ENCODE results near the gene FGF21.

The FGF21 gene

DNA sequence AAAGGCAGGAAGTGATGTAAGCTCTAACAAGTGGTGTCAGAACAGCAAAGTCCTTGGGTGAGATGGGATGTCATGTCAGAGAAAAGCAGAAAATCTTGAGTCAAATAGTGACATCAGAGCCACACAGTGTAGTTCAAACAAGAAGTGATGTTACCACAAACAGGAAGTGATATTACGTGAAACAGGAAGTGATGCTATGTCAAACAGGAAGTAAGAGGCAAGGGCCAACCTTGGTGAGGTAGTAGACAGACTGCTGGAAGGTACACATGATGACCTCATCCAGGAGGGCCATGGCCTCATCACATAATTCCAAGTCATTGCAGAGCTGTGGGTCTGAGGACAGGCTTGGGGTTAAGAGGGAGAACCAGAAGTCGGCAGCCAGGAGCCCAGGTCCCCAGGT is 28.8 kb upstream of the FGF21 start (continued):
- TF ChIP-seq ZNF148 (tag by site-specific recombination; IDR thresholded peaks at IDR 0.05; ENCODE audit: borderline replicate concordance) (no peak), GLI4 (tag by site-specific recombination; IDR thresholded peaks at IDR 0.05) (no peak), ZFP37 (tag by site-specific recombination; IDR thresholded peaks at IDR 0.05) (no peak), ZNF610 (tag by site-specific recombination; IDR thresholded peaks at IDR 0.05; ENCODE audit: borderline replicate concordance) (no peak), ZNF548 (tag by site-specific recombination; IDR thresholded peaks at IDR 0.05) (no peak), ZNF302 (tag by site-specific recombination; IDR thresholded peaks at IDR 0.05; ENCODE audit: low read depth) (no peak), MZF1 (tag by site-specific recombination; IDR thresholded peaks at IDR 0.05; ENCODE audit: borderline replicate concordance) (no peak), ZNF202 (tag by site-specific recombination; IDR thresholded peaks at IDR 0.05; ENCODE audit: borderline replicate concordance) (no peak), ZNF645 (tag by site-specific recombination; IDR thresholded peaks at IDR 0.05) (no peak), ZBTB49 (tag by site-specific recombination; IDR thresholded peaks at IDR 0.05; ENCODE audit: low read depth) (no peak), ZBTB10 (tag by site-specific recombination; IDR thresholded peaks at IDR 0.05) (no peak), ZNF510 (tag by site-specific recombination; IDR thresholded peaks at IDR 0.05; ENCODE audit: insufficient replicate concordance) (no peak), ATF2 (tag by site-specific recombination; IDR thresholded peaks at IDR 0.05; ENCODE audit: low read depth) (peak; percentile 86), PBX3 (CRISPR knock-in tag; IDR thresholded peaks at IDR 0.05) (no peak), TSHZ1 (tag by site-specific recombination; IDR thresholded peaks at IDR 0.05; ENCODE audit: borderline replicate concordance) (no peak), ZNF549 (tag by site-specific recombination; IDR thresholded peaks at IDR 0.05) (no peak), ZEB2 (tag by site-specific recombination; IDR thresholded peaks at IDR 0.05) (no peak), ZNF121 (tag by site-specific recombination; IDR thresholded peaks at IDR 0.05) (no peak), ZSCAN23 (tag by site-specific recombination; IDR thresholded peaks at IDR 0.05) (no peak)
- TF ChIP-seq, protein P1, sequence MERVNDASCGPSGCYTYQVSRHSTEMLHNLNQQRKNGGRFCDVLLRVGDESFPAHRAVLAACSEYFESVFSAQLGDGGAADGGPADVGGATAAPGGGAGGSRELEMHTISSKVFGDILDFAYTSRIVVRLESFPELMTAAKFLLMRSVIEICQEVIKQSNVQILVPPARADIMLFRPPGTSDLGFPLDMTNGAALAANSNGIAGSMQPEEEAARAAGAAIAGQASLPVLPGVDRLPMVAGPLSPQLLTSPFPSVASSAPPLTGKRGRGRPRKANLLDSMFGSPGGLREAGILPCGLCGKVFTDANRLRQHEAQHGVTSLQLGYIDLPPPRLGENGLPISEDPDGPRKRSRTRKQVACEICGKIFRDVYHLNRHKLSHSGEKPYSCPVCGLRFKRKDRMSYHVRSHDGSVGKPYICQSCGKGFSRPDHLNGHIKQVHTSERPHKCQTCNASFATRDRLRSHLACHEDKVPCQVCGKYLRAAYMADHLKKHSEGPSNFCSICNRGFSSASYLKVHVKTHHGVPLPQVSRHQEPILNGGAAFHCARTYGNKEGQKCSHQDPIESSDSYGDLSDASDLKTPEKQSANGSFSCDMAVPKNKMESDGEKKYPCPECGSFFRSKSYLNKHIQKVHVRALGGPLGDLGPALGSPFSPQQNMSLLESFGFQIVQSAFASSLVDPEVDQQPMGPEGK (tag by site-specific recombination; IDR thresholded peaks at IDR 0.05) = no peak
